Parathyroid adenoma (tissue), 2 donors: ENCODE results near the gene SH3GL1.

ENCODE experiments used
- H2AFZ ChIP-seq: fragments of 300-600 bp; sonication (generic); one replicate; pipeline ENCODE4 v1.7.0; 2017; ENCODE audit warnings: antibody characterized with exemption, mild to moderate bottlenecking
- H3K27ac ChIP-seq: fragments of 300-600 bp; sonication (generic); one replicate; pipeline ENCODE4 v1.7.0; 2017
- H3K27me3 ChIP-seq: fragments of 300-600 bp; sonication (generic); one replicate; pipeline ENCODE4 v1.7.0; 2017; ENCODE audit warnings: low read length; ENCODE audit not compliant: control insufficient read depth, insufficient read depth
- H3K36me3 ChIP-seq: fragments of 300-600 bp; sonication (generic); one replicate; pipeline ENCODE4 v1.7.0; 2017; ENCODE audit warnings: low read length; ENCODE audit not compliant: control insufficient read depth, insufficient read depth
- H3K4me1 ChIP-seq: fragments of 300-600 bp; sonication (generic); one replicate; pipeline ENCODE4 v1.7.0; 2017; ENCODE audit warnings: control low read depth
- H3K4me2 ChIP-seq: fragments of 300-600 bp; sonication (generic); one replicate; pipeline ENCODE4 v1.7.0; 2017; ENCODE audit warnings: low read length
- H3K4me3 ChIP-seq: fragments of 300-600 bp; sonication (generic); one replicate; pipeline ENCODE4 v1.7.0; 2017; ENCODE audit warnings: low read depth, low read length
- H3K79me2 ChIP-seq: fragments of 300-600 bp; sonication (generic); one replicate; pipeline ENCODE4 v1.7.0; 2017; ENCODE audit warnings: control low read depth
- H3K9ac ChIP-seq: fragments of 300-600 bp; sonication (generic); one replicate; pipeline ENCODE4 v1.7.0; 2017; ENCODE audit warnings: mild to moderate bottlenecking
- H3K9me3 ChIP-seq: fragments of 300-600 bp; sonication (generic); one replicate; pipeline ENCODE4 v1.7.0; 2017; ENCODE audit warnings: low read length; ENCODE audit not compliant: control insufficient read depth
- CTCF ChIP-seq: fragments of 300-600 bp; sonication (generic); IDR thresholded peaks from one replicate; pipeline ENCODE4 v1.7.0; 2017; ENCODE audit warnings: antibody characterized with exemption, mild to moderate bottlenecking
- donor health status: primary hyperparathyroidism.

The SH3GL1 gene

GRCh38 chr19:4400135-4400936 lies at the start of gene SH3GL1:
Gene SH3GL1 (minus strand): TSS chr19:4400547. CDS start chr19:4400368, 179 bp downstream.
- TF ChIP-seq CTCF, result peak; percentile 88
- no peaks in the 10 kb centered on the region for H3K27me3 ChIP-seq
- H3K4me2 ChIP-seq, result peak within 1 kb of the TSS; percentile 96
- H3K79me2 ChIP-seq, result peaks cover 48% of the 10 kb centered on the region
- peak within 1 kb of the TSS; percentile 68 for H2AFZ ChIP-seq
- peak within 1 kb of the TSS; percentile 75 for H3K4me3 ChIP-seq
- H3K4me1 ChIP-seq, result peaks cover 14% of the 10 kb centered on the region
- no peaks in the 10 kb centered on the region for H3K9me3 ChIP-seq
- peak within 1 kb of the TSS; percentile 68 for H3K9ac ChIP-seq
- no peaks in the 10 kb centered on the region for H3K36me3 ChIP-seq
- peak within 1 kb of the TSS; percentile 85 for H3K27ac ChIP-seq

- Histone ChIP-seq H2AFZ (no peak overlapping the region), H3K79me2 (peaks cover 1% of the 10 kb centered on the region), H3K9me3 (no peaks in the 10 kb centered on the region), H3K4me1 (no peaks in the 10 kb centered on the region), H3K4me3 (no peak overlapping the region), H3K36me3 (no peaks in the 10 kb centered on the region), H3K9ac (no peak overlapping the region), H3K27ac (no peak overlapping the region), H3K27me3 (no peaks in the 10 kb centered on the region), H3K4me2 (no peak overlapping the region)
- no peak for TF ChIP-seq CTCF
These were observed 49.3 kb upstream of the SH3GL1 start for GRCh38 chr19:4449639-4450028.

GRCh38 chr19:4449022-4449638 lies 48.8 kb upstream of the SH3GL1 start:
- H3K79me2 ChIP-seq, result no peaks in the 10 kb centered on the region
- no peaks in the 10 kb centered on the region for H3K4me1 ChIP-seq
- no peak overlapping the region for H2AFZ ChIP-seq
- no peak overlapping the region for H3K4me3 ChIP-seq
- no peaks in the 10 kb centered on the region for H3K36me3 ChIP-seq
- no peak overlapping the region for H3K4me2 ChIP-seq
- no peak for TF ChIP-seq CTCF
- no peak overlapping the region for H3K9ac ChIP-seq
- H3K9me3 ChIP-seq, result no peaks in the 10 kb centered on the region
- H3K27me3 ChIP-seq, result no peaks in the 10 kb centered on the region
- H3K27ac ChIP-seq, result no peak overlapping the region

GRCh38 chr19:4448147-4448985 lies 48.0 kb upstream of the SH3GL1 start:
- Histone ChIP-seq H3K27me3 (no peaks in the 10 kb centered on the region), H3K79me2 (no peaks in the 10 kb centered on the region), H3K9me3 (no peaks in the 10 kb centered on the region), H3K4me2 (no peak overlapping the region), H3K36me3 (no peaks in the 10 kb centered on the region), H3K4me1 (no peaks in the 10 kb centered on the region), H3K9ac (no peak overlapping the region), H3K27ac (no peak overlapping the region), H3K4me3 (no peak overlapping the region), H2AFZ (no peak overlapping the region)
- no peak for TF ChIP-seq CTCF
